Ascending aorta (tissue), 2 donors: Measurements from ENCODE around the gene ACOT8. TPM values are rescaled to one million over a fixed set of nuclear protein-coding genes. Genes with fewer than 3 reads are reported as not detected.

Experiments
- DNase-seq, 2 donors: peaks; one replicate each; pipeline ENCODE4 v3.0.0-alpha.2; 2019; ENCODE audit warnings: low spot score in 2 of 2
- H3K27ac ChIP-seq, 2 donors: fragments of 200-600 bp; sonication (generic); one replicate each; pipeline ENCODE4 v1.5.1; 2016 to 2017; ENCODE audit warnings: mild to moderate bottlenecking in 1 of 2
- H3K27me3 ChIP-seq: fragments of 200-600 bp; sonication (generic); one replicate; pipeline ENCODE4 v1.5.1; 2017
- H3K36me3 ChIP-seq, 2 donors: fragments of 200-600 bp; sonication (generic); one replicate each; pipeline ENCODE4 v1.5.1; 2016
- H3K4me1 ChIP-seq, 2 donors: fragments of 200-600 bp; sonication (generic); one replicate each; pipeline ENCODE4 v1.5.1; 2016 to 2017; ENCODE audit warnings: mild to moderate bottlenecking in 1 of 2
- H3K4me3 ChIP-seq, 2 donors: fragments of 200-600 bp; sonication (generic); one replicate each; pipeline ENCODE4 v1.5.1; 2016 to 2017; ENCODE audit warnings: mild to moderate bottlenecking in 1 of 2
- H3K9me3 ChIP-seq, 2 donors: fragments of 200-600 bp; sonication (generic); one replicate each; pipeline ENCODE4 v1.5.1; 2016
- CTCF ChIP-seq, 3 experiments: fragments of 200-600 bp in 2 of 3; fragments of 450-650 bp in 1 of 3; sonication (generic) in 2 of 3; IDR thresholded peaks; one replicate each; pipeline ENCODE4 v1.5.1; 2016 to 2019; ENCODE audit warnings: antibody characterized with exemption in 3 of 3, mild to moderate bottlenecking in 1 of 3, moderate library complexity in 1 of 3
- intact Hi-C: fragments of 100-400 bp; cut with DNase I; formaldehyde crosslinking; loops from one replicate; pipeline ENCODE4 v1.15.1; 2023
- total RNA-seq: library from RNA; depleted of rRNA; stranded (reverse); fragments of >200 nt; gene quantifications from one replicate; pipeline ENCODE4 v1.1.0, GENCODE V29; 2016

ACOT8 gene
- total RNA-seq, 1 donor from 2014 or later: 34.4 TPM

GRCh38 chr20:45853484-45853883 is 3.7 kb downstream of the ACOT8 start:
- Histone ChIP-seq H3K36me3 (peaks cover 7 to 24% of the 10 kb centered on the region in 2 donors), H3K4me1 (peaks cover 3 to 26% of the 10 kb centered on the region in 2 donors), H3K4me3 (no peak overlapping the region), H3K27me3 (no peaks in the 10 kb centered on the region), H3K9me3 (no peaks in the 10 kb centered on the region), H3K27ac (no peak overlapping the region)
- no peak for TF ChIP-seq CTCF (IDR thresholded peaks at IDR 0.05)
- intact Hi-C loops: no loop called here
- no peak for DNase-seq

- no peak for DNase-seq
- H3K4me1 ChIP-seq: peaks cover 3 to 19% of the 10 kb centered on the region in 2 donors
- H3K36me3 ChIP-seq: peaks cover 13 to 31% of the 10 kb centered on the region in 2 donors
- H3K27ac ChIP-seq: no peak overlapping the region
- H3K9me3 ChIP-seq: no peaks in the 10 kb centered on the region
- intact Hi-C loops: no loop called here
- TF ChIP-seq CTCF (IDR thresholded peaks at IDR 0.05): no peak
- no peaks in the 10 kb centered on the region for H3K27me3 ChIP-seq
- H3K4me3 ChIP-seq: no peak overlapping the region
Measured at GRCh38 chr20:45852326-45852725, 4.9 kb downstream of the ACOT8 start.

- intact Hi-C loops: no loop called here
- no peaks in the 10 kb centered on the region for H3K27me3 ChIP-seq
- no peak overlapping the region for H3K27ac ChIP-seq
- DNase-seq: no peak
- peaks cover 20 to 39% of the 10 kb centered on the region in 2 donors for H3K36me3 ChIP-seq
- no peaks in the 10 kb centered on the region for H3K9me3 ChIP-seq
- H3K4me1 ChIP-seq: peaks cover 3 to 19% of the 10 kb centered on the region in 2 donors
- no peak overlapping the region for H3K4me3 ChIP-seq
- TF ChIP-seq CTCF (IDR thresholded peaks at IDR 0.05): no peak
Measured at GRCh38 chr20:45851501-45851900, 5.7 kb downstream of the ACOT8 start.

GRCh38 chr20:45850926-45851325 is 6.3 kb downstream of the ACOT8 start:
- no peak for TF ChIP-seq CTCF (IDR thresholded peaks at IDR 0.05)
- Histone ChIP-seq H3K36me3 (peaks cover 22 to 45% of the 10 kb centered on the region in 2 donors), H3K4me1 (peaks cover under 1 to 14% of the 10 kb centered on the region in 2 donors), H3K9me3 (no peaks in the 10 kb centered on the region), H3K27me3 (no peaks in the 10 kb centered on the region), H3K4me3 (no peak overlapping the region), H3K27ac (no peak overlapping the region)
- intact Hi-C loops: no loop called here
- no peak for DNase-seq

- Histone ChIP-seq H3K9me3 (no peaks in the 10 kb centered on the region), H3K36me3 (peaks cover 22 to 45% of the 10 kb centered on the region in 2 donors), H3K4me3 (no peak overlapping the region), H3K27ac (no peak overlapping the region), H3K4me1 (peaks cover 0 to 7% of the 10 kb centered on the region in 2 donors), H3K27me3 (no peaks in the 10 kb centered on the region)
- no peak for DNase-seq
- intact Hi-C loops: no loop called here
- no peak for TF ChIP-seq CTCF (IDR thresholded peaks at IDR 0.05)
Measured at GRCh38 chr20:45850238-45850637, 7.0 kb downstream of the ACOT8 start.
